H9 (cell line): ENCODE results near the gene ADISSP. TPM values are rescaled to one million over a fixed set of nuclear protein-coding genes. Genes with fewer than 3 reads are reported as not detected.

Source experiments
- DNase-seq: peaks from one replicate; pipeline ENCODE4 v3.0.0-alpha.2; 2017
- H2AFZ ChIP-seq: one replicate; pipeline ENCODE4 v1.6.1; 2013; ENCODE audit warnings: mild to moderate bottlenecking, low read length, control low read depth, moderate library complexity
- H2AK5ac ChIP-seq: 2 replicates; pipeline ENCODE4 v1.6.1; 2013; ENCODE audit warnings: low read length, control low read depth, mixed read lengths; ENCODE audit not compliant: insufficient read length
- H2BK120ac ChIP-seq: one replicate; pipeline ENCODE4 v1.6.1; 2013; ENCODE audit warnings: low read depth, mild to moderate bottlenecking, low read length, control low read depth, inconsistent platforms; ENCODE audit not compliant: poor library complexity, severe bottlenecking
- H2BK12ac ChIP-seq: 2 replicates; pipeline ENCODE4 v1.6.1; 2013; ENCODE audit warnings: low read length, control low read depth, mixed read lengths, low read depth; ENCODE audit not compliant: insufficient read length
- H2BK15ac ChIP-seq: 2 replicates; pipeline ENCODE4 v1.6.1; 2013; ENCODE audit warnings: low read depth, low read length, control low read depth
- H2BK20ac ChIP-seq: one replicate; pipeline ENCODE4 v1.6.1; 2013; ENCODE audit warnings: low read depth, mild to moderate bottlenecking, low read length, control low read depth, inconsistent platforms; ENCODE audit not compliant: poor library complexity, severe bottlenecking
- H2BK5ac ChIP-seq: 2 replicates; pipeline ENCODE4 v1.6.1; 2013; ENCODE audit warnings: low read length, control low read depth, mixed read lengths; ENCODE audit not compliant: insufficient read length
- H3K14ac ChIP-seq: 2 replicates; pipeline ENCODE4 v1.6.1; 2013; ENCODE audit warnings: low read length, control low read depth; ENCODE audit not compliant: insufficient read depth
- H3K18ac ChIP-seq: 2 replicates; pipeline ENCODE4 v1.6.1; 2013; ENCODE audit warnings: low read depth, mild to moderate bottlenecking, mixed read lengths, low read length, control low read depth; ENCODE audit not compliant: insufficient read length
- H3K23ac ChIP-seq: 2 replicates; pipeline ENCODE4 v1.6.1; 2013; ENCODE audit warnings: low read length, control low read depth, mixed read lengths, low read depth; ENCODE audit not compliant: insufficient read length
- H3K23me2 ChIP-seq: 2 replicates; pipeline ENCODE4 v1.6.1; 2013; ENCODE audit warnings: low read depth, mild to moderate bottlenecking, mixed read lengths, low read length, control low read depth; ENCODE audit not compliant: insufficient read length, poor library complexity, severe bottlenecking
- H3K27ac ChIP-seq: 2 replicates; pipeline ENCODE4 v1.5.1; 2013; ENCODE audit warnings: low read length, control low read depth, mixed read lengths, low read depth; ENCODE audit not compliant: insufficient read length
- H3K27me3 ChIP-seq: 2 replicates; pipeline ENCODE4 v1.6.1; 2013; ENCODE audit warnings: low read length, control low read depth, inconsistent platforms; ENCODE audit not compliant: insufficient read depth
- H3K4ac ChIP-seq: 2 replicates; pipeline ENCODE4 v1.6.1; 2013; ENCODE audit warnings: low read depth, mild to moderate bottlenecking, control low read depth, inconsistent platforms, low read length, moderate library complexity
- H3K4me1 ChIP-seq: 2 replicates; pipeline ENCODE4 v1.6.1; 2013; ENCODE audit warnings: low read length, control low read depth, inconsistent platforms; ENCODE audit not compliant: insufficient read depth
- H3K4me2 ChIP-seq: 2 replicates; pipeline ENCODE4 v1.6.1; 2013; ENCODE audit warnings: low read length, control low read depth, mixed read lengths; ENCODE audit not compliant: insufficient read length, insufficient read depth
- H3K56ac ChIP-seq: 2 replicates; pipeline ENCODE4 v1.6.1; 2013; ENCODE audit warnings: low read depth, mild to moderate bottlenecking, mixed read lengths, low read length, control low read depth; ENCODE audit not compliant: insufficient read length
- H3K79me1 ChIP-seq: 2 replicates; pipeline ENCODE4 v1.6.1; 2013; ENCODE audit warnings: low read depth, mild to moderate bottlenecking, moderate library complexity, low read length, control low read depth, inconsistent platforms; ENCODE audit not compliant: insufficient read depth, poor library complexity, severe bottlenecking
- H3K79me2 ChIP-seq: 2 replicates; pipeline ENCODE4 v1.6.1; 2013; ENCODE audit warnings: low read length, control low read depth, inconsistent platforms; ENCODE audit not compliant: insufficient read depth
- H3K9ac ChIP-seq: 2 replicates; pipeline ENCODE4 v1.6.1; 2013; ENCODE audit warnings: low read length, control low read depth, mixed read lengths; ENCODE audit not compliant: insufficient read length; ENCODE audit errors: extremely low read depth
- H3K9me3 ChIP-seq: one replicate; pipeline ENCODE4 v1.6.1; 2013; ENCODE audit warnings: low read depth, low read length, inconsistent platforms; ENCODE audit not compliant: control insufficient read depth
- H3T11ph ChIP-seq: one replicate; pipeline ENCODE4 v1.6.1; 2013; ENCODE audit warnings: mild to moderate bottlenecking, low read length, control low read depth, inconsistent platforms
- H4K20me1 ChIP-seq: one replicate; pipeline ENCODE4 v1.6.1; 2013; ENCODE audit not compliant: control insufficient read depth, insufficient read length, insufficient read depth
- H4K5ac ChIP-seq: 2 replicates; pipeline ENCODE4 v1.6.1; 2013; ENCODE audit warnings: low read depth, mild to moderate bottlenecking, mixed read lengths, low read length, control low read depth; ENCODE audit not compliant: insufficient read length
- H4K8ac ChIP-seq: replicated peaks from 2 replicates; pipeline ENCODE4 v1.6.1; 2013; ENCODE audit warnings: low read length, control low read depth, mixed read lengths, low read depth; ENCODE audit not compliant: insufficient read length
- H4K91ac ChIP-seq: 2 replicates; pipeline ENCODE4 v1.6.1; 2013; ENCODE audit warnings: low read depth, mild to moderate bottlenecking, moderate library complexity, mixed read lengths, low read length, control low read depth; ENCODE audit not compliant: insufficient read length
- H3K27ac Mint-ChIP-seq, 3 experiments: 2 replicates in 2 of 3; 3 replicates in 1 of 3; pipeline ENCODE4 v1.8.0; 2020 to 2021; ENCODE audit warnings: mixed read lengths in 3 of 3, mild to moderate bottlenecking in 1 of 3, moderate library complexity in 1 of 3
- H3K27me3 Mint-ChIP-seq: 2 replicates; pipeline ENCODE4 v1.8.0; 2021; ENCODE audit warnings: low read depth, mild to moderate bottlenecking, moderate library complexity, mixed read lengths
- H3K36me3 Mint-ChIP-seq, 3 experiments: 2 replicates in 2 of 3; 3 replicates in 1 of 3; pipeline ENCODE4 v1.8.0; 2020 to 2021; ENCODE audit warnings: low read depth in 3 of 3, mixed read lengths in 3 of 3; ENCODE audit not compliant: insufficient read depth in 1 of 3
- H3K4me1 Mint-ChIP-seq, 2 experiments: 2 replicates each; pipeline ENCODE4 v1.8.0; 2020; ENCODE audit warnings: mixed read lengths in 2 of 2
- H3K4me3 Mint-ChIP-seq, 2 experiments: 2 replicates in 1 of 2; 3 replicates in 1 of 2; pipeline ENCODE4 v1.8.0; 2020 to 2021; ENCODE audit warnings: mild to moderate bottlenecking in 2 of 2, mixed read lengths in 2 of 2, moderate library complexity in 1 of 2
- H3K9me3 Mint-ChIP-seq, 2 experiments: 2 replicates in 1 of 2; 3 replicates in 1 of 2; pipeline ENCODE4 v1.8.0; 2020; ENCODE audit warnings: mild to moderate bottlenecking in 2 of 2, mixed read lengths in 2 of 2, moderate library complexity in 1 of 2
- CTCF ChIP-seq: fragments of 200-600 bp; sonication (generic); conservative IDR thresholded peaks from 3 replicates; pipeline ENCODE4 v1.8.0; 2021; ENCODE audit warnings: antibody characterized with exemption, mild to moderate bottlenecking
- WGBS: extraction: QIAGEN DNeasy Blood & Tissue Kit; methylation state at CpG from one replicate; pipeline ENCODE4 v1.1.7; 2013; ENCODE audit warnings: missing lambda C conversion rate, low lambda C conversion rate, mixed read lengths; ENCODE audit not compliant: insufficient read length; ENCODE audit errors: extremely low coverage; 5-methylcytosine and 5-hydroxymethylcytosine counted together
- total RNA-seq: library from RNA; stranded (reverse); gene quantifications from 2 replicates; pipeline ENCODE4 v1.2.1, GENCODE V29; 2021

ADISSP gene
- total RNA-seq, 1 experiment from 2014 or later: 80.9 TPM

DNA sequence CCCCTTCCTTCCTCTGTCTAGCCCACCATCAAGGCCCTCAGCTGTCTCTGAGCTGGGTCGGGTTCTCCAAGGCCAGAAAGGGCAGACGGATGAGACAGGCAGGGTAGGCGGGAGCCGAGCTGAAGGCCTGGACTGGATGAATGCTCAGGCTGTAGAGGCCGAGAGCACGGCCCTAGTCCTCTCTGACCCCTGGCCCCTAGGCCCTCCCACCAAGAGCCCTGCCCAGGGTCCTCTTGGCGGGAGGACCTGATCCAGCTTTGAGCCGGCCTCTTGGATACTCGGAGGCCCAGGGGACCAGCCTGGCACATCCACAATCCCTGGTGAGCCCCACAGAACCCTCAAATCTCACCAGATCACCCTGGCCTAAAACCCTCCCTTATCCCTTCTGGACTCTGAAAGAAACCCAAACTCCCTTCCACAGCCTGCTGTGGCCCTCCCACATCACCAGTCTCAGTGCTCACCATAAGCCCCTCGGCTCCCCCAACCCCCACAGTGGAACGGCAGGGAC, 8.2 kb downstream of the ADISSP start:
- H2BK5ac ChIP-seq: no peak overlapping the region
- no peak overlapping the region for H2BK15ac ChIP-seq
- no peak overlapping the region for H4K8ac ChIP-seq
- Mint-ChIP-seq H3K27ac (peak overlapping the region in 2 of 3 experiments; percentile 2 to 32; a peak in 3 of 7 replicates), H3K36me3 (peaks cover 20 to 35% (median 29%) of the 10 kb centered on the region in 3 experiments; a peak in 6 of 7 replicates), H3K4me1 (peaks cover 0 to 6% of the 10 kb centered on the region in 2 experiments; a peak in 3 of 4 replicates), H3K27me3 (no peaks in the 10 kb centered on the region), H3K9me3 (no peaks in the 10 kb centered on the region), H3K4me3 (peak overlapping the region in 1 of 2 experiments; percentile 13; a peak in 1 of 5 replicates)
- H3K9ac ChIP-seq: no peak overlapping the region
- no peak overlapping the region for H3K18ac ChIP-seq
- no peak overlapping the region for H3K4me2 ChIP-seq
- no peaks in the 10 kb centered on the region for H3K27me3 ChIP-seq
- no peak for DNase-seq
- H2BK120ac ChIP-seq: no peak overlapping the region
- no peaks in the 10 kb centered on the region for H3K79me2 ChIP-seq
- H3K23me2 ChIP-seq: peaks cover 2% of the 10 kb centered on the region
- H3K56ac ChIP-seq: no peak overlapping the region
- H3T11ph ChIP-seq: no peak overlapping the region
- H3K27ac ChIP-seq: no peak overlapping the region
- no peak overlapping the region for H2AK5ac ChIP-seq
- no CpG with 5 or more reads among the region's 11 CpGs for WGBS
- H3K4me1 ChIP-seq: no peaks in the 10 kb centered on the region
- no peak overlapping the region for H4K91ac ChIP-seq
- no peak overlapping the region for H3K4ac ChIP-seq
- peaks cover 3% of the 10 kb centered on the region for H3K79me1 ChIP-seq
- no peak overlapping the region for H4K5ac ChIP-seq
- H2BK12ac ChIP-seq: no peak overlapping the region
- no peak overlapping the region for H3K23ac ChIP-seq
- no peak overlapping the region for H2BK20ac ChIP-seq
- no peak for TF ChIP-seq CTCF
- no peak overlapping the region for H2AFZ ChIP-seq
- H3K9me3 ChIP-seq: no peaks in the 10 kb centered on the region
- H3K14ac ChIP-seq: no peak overlapping the region
- no peaks in the 10 kb centered on the region for H4K20me1 ChIP-seq
